ENCODE data around the gene IFT81.

Gene IFT81

DNA sequence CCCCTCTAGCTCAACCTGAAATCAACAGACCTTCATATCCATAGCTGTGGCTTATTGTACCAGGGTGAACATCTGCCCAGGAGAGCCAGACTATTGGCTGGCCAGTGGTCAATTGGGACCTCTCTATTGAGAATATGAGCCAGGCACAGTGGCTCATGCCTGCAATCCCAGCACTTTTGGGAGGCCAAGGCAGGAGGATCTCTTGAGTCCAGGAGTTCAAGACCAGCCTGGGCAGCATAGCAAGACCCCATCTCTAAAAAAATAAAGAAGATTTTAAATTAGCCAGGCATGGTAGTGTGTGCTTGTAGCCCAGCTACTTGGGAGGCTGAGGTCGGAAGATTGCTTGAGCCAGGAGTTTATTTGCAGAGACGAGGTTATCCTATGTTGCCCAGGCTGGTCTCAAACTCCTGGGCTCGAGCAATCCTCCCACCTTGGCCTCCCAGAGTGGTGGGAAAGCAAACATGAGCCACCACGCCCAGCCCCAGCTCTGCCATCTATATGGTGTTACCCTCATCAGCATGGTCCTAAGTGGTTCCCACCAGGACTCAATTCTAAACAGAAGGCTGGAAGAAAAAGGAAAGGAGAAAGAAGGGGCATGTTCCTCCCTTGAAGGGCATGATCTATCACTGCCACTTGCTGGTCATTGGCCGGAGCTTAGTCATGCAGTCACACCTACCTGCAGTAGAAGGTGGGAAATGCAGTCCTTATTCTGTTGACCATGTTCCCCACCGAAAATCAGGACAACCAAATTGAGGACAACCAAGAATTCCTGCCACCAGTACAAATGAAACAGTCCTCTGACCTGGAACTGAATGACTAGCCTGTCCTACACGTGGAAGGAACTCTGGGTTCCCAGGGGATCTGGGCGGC is 33.7 kb upstream of the IFT81 start:
- no peaks in the 10 kb centered on the region for H4K20me1 ChIP-seq (ENCODE audit: insufficient read depth)
- no peaks in the 10 kb centered on the region for H3K27me3 ChIP-seq (ENCODE audit: insufficient read depth, low read depth)
- H3K4me1 ChIP-seq (ENCODE audit: low read depth, poor library complexity, severe bottlenecking), result no peaks in the 10 kb centered on the region
- H3K79me2 ChIP-seq (ENCODE audit: insufficient read depth, low read depth), result no peaks in the 10 kb centered on the region
- TF ChIP-seq, protein P1, sequence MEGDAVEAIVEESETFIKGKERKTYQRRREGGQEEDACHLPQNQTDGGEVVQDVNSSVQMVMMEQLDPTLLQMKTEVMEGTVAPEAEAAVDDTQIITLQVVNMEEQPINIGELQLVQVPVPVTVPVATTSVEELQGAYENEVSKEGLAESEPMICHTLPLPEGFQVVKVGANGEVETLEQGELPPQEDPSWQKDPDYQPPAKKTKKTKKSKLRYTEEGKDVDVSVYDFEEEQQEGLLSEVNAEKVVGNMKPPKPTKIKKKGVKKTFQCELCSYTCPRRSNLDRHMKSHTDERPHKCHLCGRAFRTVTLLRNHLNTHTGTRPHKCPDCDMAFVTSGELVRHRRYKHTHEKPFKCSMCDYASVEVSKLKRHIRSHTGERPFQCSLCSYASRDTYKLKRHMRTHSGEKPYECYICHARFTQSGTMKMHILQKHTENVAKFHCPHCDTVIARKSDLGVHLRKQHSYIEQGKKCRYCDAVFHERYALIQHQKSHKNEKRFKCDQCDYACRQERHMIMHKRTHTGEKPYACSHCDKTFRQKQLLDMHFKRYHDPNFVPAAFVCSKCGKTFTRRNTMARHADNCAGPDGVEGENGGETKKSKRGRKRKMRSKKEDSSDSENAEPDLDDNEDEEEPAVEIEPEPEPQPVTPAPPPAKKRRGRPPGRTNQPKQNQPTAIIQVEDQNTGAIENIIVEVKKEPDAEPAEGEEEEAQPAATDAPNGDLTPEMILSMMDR (conservative IDR thresholded peaks at IDR 0.05; ENCODE audit: low read depth, low read length), result no peak
- no peak overlapping the region for H3K4me2 ChIP-seq
- H2AFZ ChIP-seq (ENCODE audit: low read depth), result no peak overlapping the region
- H3K9ac ChIP-seq, result no peak overlapping the region
- no peak overlapping the region for H3K27ac ChIP-seq
- H3K36me3 ChIP-seq (ENCODE audit: insufficient read depth), result no peaks in the 10 kb centered on the region
- no peak overlapping the region for H3K4me3 ChIP-seq (IDR thresholded peaks at IDR 0.05; ENCODE audit: insufficient read depth, low read depth, low read length)

DNA sequence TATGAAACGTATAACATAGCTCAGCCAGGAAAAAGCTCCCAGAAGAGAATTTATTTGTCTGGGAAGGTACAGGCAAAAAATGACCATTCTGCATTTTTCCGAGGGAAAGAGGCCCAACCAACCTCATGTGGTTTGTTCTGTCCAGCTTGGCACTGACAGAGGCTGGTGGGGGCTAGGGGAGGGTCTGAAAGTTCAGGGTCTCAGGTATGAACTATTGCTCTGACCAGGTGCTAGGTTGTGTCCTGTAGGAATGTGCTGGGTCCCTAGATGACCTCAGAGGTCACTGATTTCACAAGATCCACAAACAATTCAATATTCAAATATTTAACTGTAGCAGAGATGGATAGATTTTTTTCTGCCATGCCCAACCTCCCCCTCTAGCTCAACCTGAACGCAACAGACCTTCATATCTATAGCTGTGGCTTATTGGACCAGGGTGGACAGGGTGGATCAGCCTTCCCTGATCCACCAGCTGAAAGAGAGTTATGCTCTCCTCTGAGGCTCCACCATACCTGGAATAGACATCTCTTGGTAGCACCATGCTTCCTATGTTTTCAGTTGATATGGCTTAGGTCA is 32.9 kb upstream of the IFT81 start:
- Histone ChIP-seq H3K4me1 (ENCODE audit: low read depth, poor library complexity, severe bottlenecking) (no peaks in the 10 kb centered on the region), H3K27me3 (ENCODE audit: insufficient read depth, low read depth) (no peaks in the 10 kb centered on the region), H3K27ac (no peak overlapping the region), H3K4me2 (no peak overlapping the region), H3K79me2 (ENCODE audit: insufficient read depth, low read depth) (no peaks in the 10 kb centered on the region), H2AFZ (ENCODE audit: low read depth) (no peak overlapping the region), H3K9ac (no peak overlapping the region), H4K20me1 (ENCODE audit: insufficient read depth) (no peaks in the 10 kb centered on the region), H3K36me3 (ENCODE audit: insufficient read depth) (no peaks in the 10 kb centered on the region), H3K4me3 (IDR thresholded peaks at IDR 0.05; ENCODE audit: insufficient read depth, low read depth, low read length) (no peak overlapping the region)
- TF ChIP-seq, protein P1 (conservative IDR thresholded peaks at IDR 0.05; ENCODE audit: low read depth, low read length), result no peak

DNA sequence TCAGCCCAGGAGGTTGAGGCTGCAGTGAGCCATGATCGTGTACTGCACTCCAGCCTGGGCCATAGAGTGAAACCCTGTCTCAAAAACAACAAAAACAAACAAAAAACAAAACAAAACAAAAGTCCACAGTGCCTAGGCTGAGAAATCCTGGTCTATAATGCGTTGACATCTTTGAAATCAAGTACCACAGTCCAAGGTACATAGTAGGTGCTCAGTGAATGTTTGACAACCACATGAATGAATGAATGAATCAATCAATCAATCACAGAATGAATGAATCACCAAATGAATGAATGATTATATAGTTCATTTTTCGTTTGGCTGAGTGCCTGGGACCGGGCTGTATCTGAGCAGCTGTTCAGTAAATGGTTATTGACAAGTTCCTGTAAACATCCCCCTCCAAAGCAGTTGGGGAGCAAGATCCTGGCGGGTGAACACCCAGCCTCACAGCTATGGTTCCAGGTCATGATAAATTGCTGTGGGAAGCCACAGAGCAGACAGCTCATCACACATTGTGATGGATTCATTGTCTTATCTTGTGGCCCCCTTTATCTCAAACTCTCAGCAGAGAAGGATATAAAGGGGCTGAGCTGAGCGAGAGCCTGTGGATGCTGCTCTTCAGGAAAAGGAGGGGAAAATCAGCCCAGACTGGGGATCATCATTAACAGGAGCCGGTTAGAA is 30.4 kb upstream of the IFT81 start:
- H3K4me2 ChIP-seq, result no peak overlapping the region

DNA sequence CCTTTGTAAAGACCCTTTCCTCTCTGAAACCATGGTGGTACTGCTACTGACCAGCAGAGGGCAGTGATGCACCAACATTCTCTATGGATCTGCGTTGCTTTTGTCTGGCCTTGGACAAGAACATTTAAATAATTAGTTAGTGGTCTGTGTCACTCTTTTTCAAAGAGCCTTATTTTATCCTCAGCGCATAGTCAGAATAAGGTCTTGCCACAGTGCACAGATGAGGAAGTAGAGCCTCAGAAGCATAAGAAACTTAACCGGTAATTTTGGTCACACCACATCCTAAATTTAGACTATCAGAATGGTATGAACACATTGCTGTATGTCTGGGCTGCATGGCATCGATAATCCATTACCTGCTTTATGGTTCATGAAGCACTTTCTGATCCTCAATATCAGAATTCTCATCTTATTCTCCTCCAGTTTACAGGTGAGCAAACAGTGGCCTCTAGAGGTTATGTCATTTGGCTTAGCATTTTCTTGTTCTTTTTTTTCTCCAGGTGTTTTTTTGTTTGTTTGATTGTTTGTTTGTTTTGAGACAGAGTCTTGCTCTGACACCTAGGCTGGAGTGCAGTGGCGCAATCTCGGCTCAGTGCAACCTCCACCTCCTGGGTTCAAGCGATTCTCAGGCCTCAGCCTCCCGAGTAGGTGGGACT is 23.7 kb upstream of the IFT81 start:
- H4K20me1 ChIP-seq (ENCODE audit: insufficient read depth), result no peaks in the 10 kb centered on the region
- peak overlapping the region; percentile 42; the same call in 1 of the 2 replicates for H2AFZ ChIP-seq (ENCODE audit: low read depth)
- H3K4me3 ChIP-seq (IDR thresholded peaks at IDR 0.05; ENCODE audit: insufficient read depth, low read depth, low read length), result no peak overlapping the region
- TF ChIP-seq, protein P1 (conservative IDR thresholded peaks at IDR 0.05; ENCODE audit: low read depth, low read length), result peak; percentile 84
- H3K9ac ChIP-seq, result no peak overlapping the region
- H3K79me2 ChIP-seq (ENCODE audit: insufficient read depth, low read depth), result no peaks in the 10 kb centered on the region
- peaks cover 10% of the 10 kb centered on the region for H3K4me1 ChIP-seq (ENCODE audit: low read depth, poor library complexity, severe bottlenecking)
- H3K27me3 ChIP-seq (ENCODE audit: insufficient read depth, low read depth), result no peaks in the 10 kb centered on the region
- H3K36me3 ChIP-seq (ENCODE audit: insufficient read depth), result no peaks in the 10 kb centered on the region
- peak overlapping the region; percentile 20; the same call in 1 of the 2 replicates for H3K4me2 ChIP-seq
- no peak overlapping the region for H3K27ac ChIP-seq

More for the DNA sequence above, 30.4 kb upstream of the IFT81 start:
- Histone ChIP-seq H3K36me3 (ENCODE audit: insufficient read depth) (no peaks in the 10 kb centered on the region), H3K27ac (no peak overlapping the region), H3K79me2 (ENCODE audit: insufficient read depth, low read depth) (no peaks in the 10 kb centered on the region), H3K4me3 (IDR thresholded peaks at IDR 0.05; ENCODE audit: insufficient read depth, low read depth, low read length) (no peak overlapping the region), H4K20me1 (ENCODE audit: insufficient read depth) (no peaks in the 10 kb centered on the region), H2AFZ (ENCODE audit: low read depth) (no peak overlapping the region), H3K4me1 (ENCODE audit: low read depth, poor library complexity, severe bottlenecking) (no peaks in the 10 kb centered on the region), H3K9ac (no peak overlapping the region), H3K27me3 (ENCODE audit: insufficient read depth, low read depth) (no peaks in the 10 kb centered on the region)
- TF ChIP-seq, protein P1 (conservative IDR thresholded peaks at IDR 0.05; ENCODE audit: low read depth, low read length), result no peak

All from KMS-11 (cell line).